NCI-H2171 treated with DMSO at 0.1 percent for 48 hours (cell line): ENCODE results near the gene ARRB1.
"Not testable (repeated sequence)": the region's sequence is repeated elsewhere in the genome, so short reads cannot be mapped to it uniquely, and the experiment has no call there.

ENCODE experiments used
- DNase-seq: peaks from one replicate; lab custom pipeline; 2025; lab: John Stamatoyannopoulos, UW

The ARRB1 gene

GRCh38 chr11:75298191-75298975 is 53.1 kb downstream of the ARRB1 start:
- no peak for DNase-seq

GRCh38 chr11:75293903-75294302 is 57.6 kb downstream of the ARRB1 start:
- no peak for DNase-seq

DNA sequence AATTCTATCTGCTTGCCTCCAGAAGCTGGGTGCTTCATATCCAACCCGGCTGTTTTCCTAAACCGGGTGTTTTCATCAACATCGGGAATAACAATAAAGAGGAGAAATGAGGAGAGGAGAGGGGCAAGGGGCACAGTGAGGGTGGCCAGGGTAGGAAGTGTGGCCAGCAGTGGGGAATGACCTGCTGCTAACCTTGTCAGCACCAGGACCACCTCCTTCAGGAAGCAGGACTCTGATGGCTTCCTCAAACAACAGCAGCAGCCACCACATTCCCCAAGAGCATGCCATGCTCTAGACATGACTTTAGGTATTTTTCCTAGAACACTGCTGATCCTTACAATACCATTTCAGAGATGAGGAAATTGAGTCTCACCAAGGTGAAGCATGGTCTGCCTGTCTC is 58.5 kb downstream of the ARRB1 start:
- DNase-seq, result no peak

DNA sequence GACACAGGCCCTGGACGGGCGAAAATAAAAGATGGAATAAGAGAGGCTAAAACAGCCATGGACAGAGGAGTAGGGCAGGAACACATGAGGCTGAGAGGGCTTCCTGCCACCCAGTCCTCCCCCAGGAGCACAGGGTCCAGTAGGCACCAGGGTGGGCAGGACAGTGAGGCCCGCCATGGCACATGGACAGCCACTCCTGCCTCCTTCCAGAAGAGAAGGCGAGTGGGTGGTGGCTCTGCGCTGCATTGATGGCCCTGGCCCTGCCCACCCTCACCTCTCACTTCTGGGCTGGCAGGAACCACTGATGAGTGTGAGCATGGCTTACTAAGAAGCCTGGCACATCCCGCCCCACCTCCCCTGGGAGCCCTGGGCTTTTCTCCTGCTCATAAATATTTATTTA is 59.7 kb downstream of the ARRB1 start:
- DNase-seq, result no peak

DNA sequence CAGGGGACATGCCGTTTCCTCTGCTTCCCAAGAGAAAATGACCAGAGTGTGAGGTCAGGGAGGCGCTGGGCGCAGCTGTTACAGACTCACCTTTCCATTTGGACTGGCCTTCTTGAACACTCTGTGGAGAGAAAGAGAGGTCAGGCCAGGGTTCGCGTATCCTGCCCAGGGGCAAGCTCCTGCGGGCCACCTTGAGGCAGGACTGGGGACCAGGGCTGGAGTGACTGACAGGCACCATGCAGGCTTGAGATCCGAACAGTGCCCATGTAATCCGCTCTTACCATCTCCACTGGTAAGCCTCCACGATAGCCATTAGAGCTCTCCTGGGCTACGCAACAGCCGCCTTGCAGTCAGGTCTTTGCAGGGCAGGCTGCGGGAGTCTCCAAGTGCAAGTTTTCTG is 61.5 kb downstream of the ARRB1 start:
- DNase-seq, result no peak

- DNase-seq, result no peak
Measured at GRCh38 chr11:75289511-75289760, 62.0 kb downstream of the ARRB1 start.

GRCh38 chr11:75287579-75287978 is 63.9 kb downstream of the ARRB1 start:
- no peak for DNase-seq

DNA sequence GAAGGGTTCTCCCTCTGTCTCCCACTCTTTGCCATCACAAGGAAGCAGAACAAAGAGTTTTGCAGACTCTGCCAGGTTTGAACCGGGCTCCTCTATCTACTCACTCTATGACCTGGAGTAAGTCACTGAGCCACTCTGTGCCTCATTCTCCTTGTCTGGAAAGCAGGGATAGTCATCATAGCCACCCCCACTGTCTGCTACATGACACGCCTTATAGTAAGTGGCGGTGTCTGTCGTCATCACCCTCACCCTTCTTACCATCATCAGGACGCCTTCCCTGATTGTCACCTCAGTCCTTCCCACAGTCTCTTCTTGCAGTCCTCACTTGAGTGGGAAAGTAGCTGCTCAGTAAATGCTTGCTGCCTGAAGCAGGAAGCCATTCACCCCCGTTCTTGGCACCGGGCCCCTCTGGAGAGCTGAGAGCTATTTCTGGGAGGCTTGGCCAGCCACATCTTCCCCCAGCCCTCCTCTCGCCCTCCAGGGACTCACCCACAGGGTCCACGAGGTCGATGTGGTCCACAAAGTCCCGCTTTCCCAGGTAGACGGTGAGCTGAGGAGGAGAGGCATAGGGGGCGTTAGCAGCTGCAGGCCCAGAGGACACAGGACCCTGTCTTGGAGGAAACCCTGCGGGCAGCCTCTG is 64.5 kb downstream of the ARRB1 start:
- no peak for DNase-seq

- no peak for DNase-seq
Measured at GRCh38 chr11:75285776-75286360, 65.6 kb downstream of the ARRB1 start.

- DNase-seq, result no peak
Measured at GRCh38 chr11:75283391-75283931, 68.0 kb downstream of the ARRB1 start.

- no peak for DNase-seq
Measured at GRCh38 chr11:75281469-75282095, 69.9 kb downstream of the ARRB1 start.

- DNase-seq, result no peak
Measured at GRCh38 chr11:75280770-75281468, 70.5 kb downstream of the ARRB1 start.

DNA sequence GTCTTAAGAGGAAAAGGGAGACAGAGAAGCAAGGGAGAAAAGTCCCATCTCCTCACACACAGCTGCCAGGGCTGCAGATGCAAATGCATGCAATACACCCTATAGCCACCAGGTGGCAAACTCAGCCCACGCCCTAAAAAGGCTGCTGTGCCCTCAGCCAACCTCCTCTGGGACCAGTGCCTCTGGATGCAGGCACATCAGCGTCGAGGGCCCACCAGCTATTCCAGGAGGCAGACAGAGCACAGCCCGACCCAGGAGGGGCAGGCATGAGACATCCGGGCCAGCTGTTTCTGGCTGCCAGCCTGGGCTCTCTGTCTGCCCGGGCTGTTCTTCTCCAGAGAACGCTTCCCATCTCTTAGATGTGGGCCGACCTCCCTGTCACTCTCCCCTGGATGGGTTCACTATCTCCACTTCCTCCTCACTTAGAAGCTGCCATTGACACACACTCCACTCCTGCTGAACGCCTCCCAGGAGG is 71.2 kb downstream of the ARRB1 start:
- peak; percentile 63 for DNase-seq

DNA sequence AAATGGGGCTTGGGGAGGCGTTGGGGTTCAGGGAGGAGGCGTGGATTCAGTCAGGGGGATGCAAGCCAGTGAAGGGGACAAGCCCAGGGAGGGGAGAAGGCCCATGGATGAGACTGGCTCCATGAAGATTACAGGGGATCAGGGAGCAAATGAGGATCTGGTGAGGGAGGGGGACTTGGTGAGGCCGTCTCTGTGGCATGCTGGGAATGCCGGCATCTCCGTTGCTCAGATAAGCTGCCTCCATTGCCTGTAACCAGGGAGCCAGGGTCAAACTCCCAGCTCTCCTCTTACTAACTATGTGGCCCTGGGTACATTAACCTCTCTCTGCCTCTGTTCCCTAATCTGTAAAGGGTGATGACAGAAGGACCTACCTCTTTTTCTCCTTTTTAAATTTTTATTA is 72.2 kb downstream of the ARRB1 start:
- DNase-seq, result no peak

- DNase-seq, result no peak
Measured at GRCh38 chr11:75277991-75278790, 73.3 kb downstream of the ARRB1 start.

DNA sequence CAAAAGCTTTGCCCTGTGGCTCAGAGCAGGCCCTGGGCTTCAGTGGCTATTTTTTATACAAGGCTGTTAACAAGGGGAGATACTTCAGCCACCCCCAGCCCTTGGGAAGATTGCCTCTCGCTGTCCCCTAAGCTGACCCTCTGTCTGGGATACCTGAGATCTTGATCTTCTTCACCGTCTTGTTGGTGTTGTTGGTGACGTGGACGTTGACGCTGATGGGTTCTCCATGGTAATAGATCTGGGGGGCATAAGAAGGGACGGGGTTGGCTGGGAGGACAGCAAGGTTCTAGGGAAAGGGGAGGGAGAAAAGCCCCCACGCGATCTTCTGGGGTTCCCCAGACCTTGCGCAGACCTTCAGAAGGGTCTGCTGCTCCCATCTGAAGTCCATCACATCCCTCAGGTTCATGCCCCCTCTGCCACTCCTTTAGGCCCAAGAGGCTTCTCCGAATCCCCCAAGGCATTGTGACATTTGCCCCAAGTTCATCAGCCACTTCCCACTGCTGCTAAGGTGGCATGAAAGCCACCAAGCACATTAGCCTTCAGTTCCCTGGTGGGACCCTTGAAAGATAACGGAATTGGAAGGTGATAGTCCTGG is 74.2 kb downstream of the ARRB1 start:
- no peak for DNase-seq

DNA sequence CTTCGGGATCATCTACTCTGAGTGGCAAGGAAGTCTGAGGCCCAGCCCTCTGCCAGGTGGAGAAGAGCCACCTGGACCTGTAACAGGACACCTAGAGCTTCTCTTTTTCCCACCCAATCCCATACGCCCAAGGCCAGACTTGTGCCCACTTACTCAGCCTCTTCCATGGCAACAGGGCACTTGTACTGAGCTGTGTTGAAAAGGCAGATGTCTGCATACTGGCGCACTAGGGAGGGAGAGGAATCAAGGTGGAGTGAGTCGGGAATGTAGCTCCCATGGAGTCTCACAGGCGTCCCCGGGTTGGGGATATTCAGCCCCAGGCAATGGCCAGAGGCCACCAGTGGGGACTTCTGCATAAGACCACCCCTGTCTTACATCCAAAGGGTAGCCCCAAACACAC is 74.8 kb downstream of the ARRB1 start:
- peak; percentile 91 for DNase-seq

DNA sequence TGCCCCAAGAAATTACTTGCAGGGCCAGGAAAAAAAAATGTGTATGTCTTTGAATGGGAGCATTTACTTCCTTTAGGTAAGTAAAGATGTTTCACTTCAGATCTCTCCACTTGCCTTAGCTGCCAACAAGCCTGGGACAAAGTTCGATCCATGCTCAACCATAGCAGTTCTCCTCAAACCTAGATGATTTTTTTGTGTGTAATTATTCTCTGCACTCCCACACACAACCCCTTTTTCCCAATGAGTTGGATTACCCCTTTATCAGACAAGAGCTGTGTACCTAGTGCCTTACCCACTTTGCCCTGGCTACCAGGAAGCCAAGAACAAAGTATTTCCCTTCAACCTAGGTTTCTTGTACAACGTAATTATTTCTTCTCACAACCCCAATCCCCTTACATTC is 75.3 kb downstream of the ARRB1 start:
- no peak for DNase-seq

GRCh38 chr11:75275581-75275980 is 75.9 kb downstream of the ARRB1 start:
- DNase-seq, result peak; percentile 74

GRCh38 chr11:75274716-75275115 is 76.7 kb downstream of the ARRB1 start:
- not testable (repeated sequence) for DNase-seq
